HG03064 (cell line): ENCODE data around the gene GATAD2A.

Experiments
- ATAC-seq: cut with Tn5 transposase; IDR thresholded peaks from one replicate; pipeline ENCODE4 v1.9.1; 2021; ENCODE audit warnings: low read depth; ENCODE audit not compliant: unreplicated experiment

Gene GATAD2A

GRCh38 chr19:19527674-19528625, 122.5 kb downstream of the GATAD2A start:
- no peak for ATAC-seq

- no peak for ATAC-seq
Observed at GRCh38 chr19:19528721-19529490, 123.4 kb downstream of the GATAD2A start, which contains the start of gene YJEFN3. Gene YJEFN3 (plus strand): TSS chr19:19528911. CDS start chr19:19528933, 22 bp downstream.

- no peak for ATAC-seq
Observed at GRCh38 chr19:19529783-19530422, 124.4 kb downstream of the GATAD2A start.

GRCh38 chr19:19530423-19530804, 124.9 kb downstream of the GATAD2A start:
- ATAC-seq = no peak

- ATAC-seq = no peak
Observed at GRCh38 chr19:19530889-19531288, 125.4 kb downstream of the GATAD2A start.

GRCh38 chr19:19531951-19532805, 126.7 kb downstream of the GATAD2A start:
- no peak for ATAC-seq

- ATAC-seq = no peak
Observed at GRCh38 chr19:19532806-19533701, 127.6 kb downstream of the GATAD2A start.

GRCh38 chr19:19533841-19534240, 128.4 kb downstream of the GATAD2A start:
- no peak for ATAC-seq

GRCh38 chr19:19534556-19535265, 129.2 kb downstream of the GATAD2A start:
- ATAC-seq = no peak

GRCh38 chr19:19535311-19536191, 130.1 kb downstream of the GATAD2A start:
- ATAC-seq = no peak

GRCh38 chr19:19537075-19538048, 131.9 kb downstream of the GATAD2A start:
- ATAC-seq = no peak

- ATAC-seq = no peak
Observed at GRCh38 chr19:19538061-19538784, 132.7 kb downstream of the GATAD2A start, which contains the start of gene CILP2. Gene CILP2 (plus strand): TSS chr19:19538265. CDS start chr19:19538350, 85 bp downstream.

GRCh38 chr19:19538785-19539166, 133.3 kb downstream of the GATAD2A start:
- no peak for ATAC-seq

GRCh38 chr19:19539698-19540063, 134.2 kb downstream of the GATAD2A start:
- no peak for ATAC-seq

GRCh38 chr19:19540064-19540714, 134.7 kb downstream of the GATAD2A start:
- ATAC-seq = no peak
